Uterus (tissue), 2 donors: ENCODE data around the gene A2M.

Experiments used
- CTCF ChIP-seq, 4 experiments: fragments of 200-600 bp in 2 of 4; fragments of 450-650 bp in 2 of 4; sonication (generic) in 2 of 4; IDR thresholded peaks; one replicate each; pipeline ENCODE4 v1.5.1; 2016 to 2019; ENCODE audit warnings: antibody characterized with exemption in 4 of 4, mild to moderate bottlenecking in 2 of 4, moderate library complexity in 1 of 4
- POLR2A ChIP-seq, 2 donors: fragments of 450-650 bp; IDR thresholded peaks; one replicate each; pipeline ENCODE4 v1.6.1; 2016; ENCODE audit warnings: antibody characterized with exemption in 2 of 2, mild to moderate bottlenecking in 1 of 2, moderate library complexity in 1 of 2

- TF ChIP-seq CTCF (IDR thresholded peaks at IDR 0.05) (no peak), POLR2A (IDR thresholded peaks at IDR 0.05) (no peak)
These were observed 3.5 kb downstream of the A2M start for GRCh38 chr12:9112076-9112853.
